Peyer's patch (tissue), 4 donors: ENCODE data around the gene KRTAP10-8. TPM values are rescaled to one million over a fixed set of nuclear protein-coding genes. Genes with fewer than 3 reads are reported as not detected.
"Not testable (repeated sequence)": the region's sequence is repeated elsewhere in the genome, so short reads cannot be mapped to it uniquely, and the experiment has no call there.

Experiments used
- DNase-seq, 3 donors: peaks; one replicate each; pipeline ENCODE4 v3.0.0-alpha.2; 2017 to 2019
- H3K27ac ChIP-seq, 4 donors: fragments of 200-600 bp; sonication (generic); one replicate each; pipeline ENCODE4 v1.5.1; 2016 to 2019
- H3K27me3 ChIP-seq, 2 donors: fragments of 200-600 bp; sonication (generic); one replicate each; pipeline ENCODE4 v1.5.1; 2019
- H3K36me3 ChIP-seq, 3 donors: fragments of 200-600 bp; sonication (generic); one replicate each; pipeline ENCODE4 v1.5.1; 2016 to 2019
- H3K4me1 ChIP-seq, 4 donors: fragments of 200-600 bp; sonication (generic); one replicate each; pipeline ENCODE4 v1.5.1; 2016 to 2019
- H3K4me3 ChIP-seq, 4 donors: fragments of 200-600 bp; sonication (generic); 1 replicate in 3 of 4; 2 replicates in 1 of 4; pipeline ENCODE4 v1.5.1; 2016 to 2019; ENCODE audit warnings: mild to moderate bottlenecking in 1 of 4
- H3K9me3 ChIP-seq, 4 donors: fragments of 200-600 bp; sonication (generic); one replicate each; pipeline ENCODE4 v1.5.1; 2016 to 2019; ENCODE audit warnings: mild to moderate bottlenecking in 1 of 4
- POLR2A ChIP-seq, 2 donors: fragments of 450-650 bp; IDR thresholded peaks; one replicate each; pipeline ENCODE4 v1.5.1; 2017; ENCODE audit warnings: antibody characterized with exemption in 2 of 2, mild to moderate bottlenecking in 2 of 2, moderate library complexity in 2 of 2
- total RNA-seq, 4 donors: library from RNA; depleted of rRNA; stranded (reverse); fragments of >200 nt; gene quantifications; one replicate each; pipeline ENCODE4 v1.1.0, GENCODE V29; 2016
- TF ChIP-seq, protein P1 (sequence below), 6 experiments: fragments of 450-650 bp in 4 of 6; fragments of 200-600 bp in 2 of 6; sonication (generic) in 1 of 6; IDR thresholded peaks; one replicate each; pipeline ENCODE4 v1.5.1; 2017 to 2019; ENCODE audit warnings: antibody characterized with exemption in 6 of 6, mild to moderate bottlenecking in 3 of 6, moderate library complexity in 1 of 6

KRTAP10-8 gene
- total RNA-seq, 4 donors from 2014 or later, result not detected

DNA sequence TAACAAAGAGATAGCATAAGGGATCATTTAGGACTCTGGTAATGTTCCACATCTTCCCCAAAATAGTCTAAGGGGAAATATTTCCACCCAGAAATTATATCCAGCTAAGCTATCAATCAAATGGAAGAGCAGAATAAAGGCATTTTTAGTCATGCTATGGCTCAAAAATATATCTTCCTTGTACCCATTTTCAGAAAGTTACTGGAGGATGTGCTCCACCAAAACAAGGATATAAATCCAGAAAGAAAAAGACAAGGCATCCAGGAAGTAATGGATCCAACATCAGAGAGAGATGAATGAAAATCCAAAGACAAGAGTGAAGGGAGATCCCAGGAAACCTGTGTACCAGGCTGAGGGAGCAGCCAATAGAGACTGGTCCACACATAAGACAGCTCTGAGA, 2.7 kb upstream of the KRTAP10-8 start:
- Histone ChIP-seq H3K4me1 (no peaks in the 10 kb centered on the region), H3K9me3 (peaks cover 0 to 16% (median 0%) of the 10 kb centered on the region in 4 donors), H3K27me3 (no peaks in the 10 kb centered on the region), H3K36me3 (no peaks in the 10 kb centered on the region), H3K4me3 (no peak overlapping the region), H3K27ac (no peak overlapping the region)
- no peak for DNase-seq
- TF ChIP-seq POLR2A (IDR thresholded peaks at IDR 0.05), result no peak
- TF ChIP-seq, protein P1, sequence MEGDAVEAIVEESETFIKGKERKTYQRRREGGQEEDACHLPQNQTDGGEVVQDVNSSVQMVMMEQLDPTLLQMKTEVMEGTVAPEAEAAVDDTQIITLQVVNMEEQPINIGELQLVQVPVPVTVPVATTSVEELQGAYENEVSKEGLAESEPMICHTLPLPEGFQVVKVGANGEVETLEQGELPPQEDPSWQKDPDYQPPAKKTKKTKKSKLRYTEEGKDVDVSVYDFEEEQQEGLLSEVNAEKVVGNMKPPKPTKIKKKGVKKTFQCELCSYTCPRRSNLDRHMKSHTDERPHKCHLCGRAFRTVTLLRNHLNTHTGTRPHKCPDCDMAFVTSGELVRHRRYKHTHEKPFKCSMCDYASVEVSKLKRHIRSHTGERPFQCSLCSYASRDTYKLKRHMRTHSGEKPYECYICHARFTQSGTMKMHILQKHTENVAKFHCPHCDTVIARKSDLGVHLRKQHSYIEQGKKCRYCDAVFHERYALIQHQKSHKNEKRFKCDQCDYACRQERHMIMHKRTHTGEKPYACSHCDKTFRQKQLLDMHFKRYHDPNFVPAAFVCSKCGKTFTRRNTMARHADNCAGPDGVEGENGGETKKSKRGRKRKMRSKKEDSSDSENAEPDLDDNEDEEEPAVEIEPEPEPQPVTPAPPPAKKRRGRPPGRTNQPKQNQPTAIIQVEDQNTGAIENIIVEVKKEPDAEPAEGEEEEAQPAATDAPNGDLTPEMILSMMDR (IDR thresholded peaks at IDR 0.05), result no peak

DNA sequence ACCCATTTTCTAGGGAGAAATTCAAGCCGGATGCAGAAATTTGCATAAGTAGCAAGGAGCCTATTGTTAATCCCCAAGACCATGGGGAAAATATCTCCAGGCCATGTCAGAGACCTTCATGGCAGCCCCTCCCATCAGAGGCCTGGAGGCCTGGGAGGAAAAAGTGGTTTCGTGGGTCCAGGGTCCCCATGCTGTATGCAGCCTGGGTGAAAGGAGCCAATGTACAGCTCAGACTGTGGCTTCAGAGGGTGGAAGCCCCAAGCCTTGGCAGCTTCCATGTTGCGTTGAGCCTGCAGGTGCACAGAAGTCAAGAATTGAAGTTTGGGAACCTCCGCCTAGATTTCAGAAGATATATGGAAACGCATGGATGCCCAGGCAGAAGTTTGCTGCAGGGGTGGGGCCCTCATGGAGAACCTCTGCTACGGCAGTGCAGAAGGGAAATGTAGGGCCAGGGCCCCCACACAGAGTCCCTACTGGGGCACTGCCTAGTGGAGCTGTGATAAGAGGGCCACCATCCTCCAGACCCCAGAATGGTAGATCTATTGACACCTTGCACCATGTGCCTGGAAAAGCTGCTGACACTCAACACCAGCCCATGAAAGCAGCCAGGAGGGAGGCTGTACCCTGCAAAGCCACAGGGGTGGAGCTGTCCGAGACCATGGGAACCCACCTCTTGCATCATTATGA, 1.6 kb upstream of the KRTAP10-8 start:
- not testable (repeated sequence) for DNase-seq, H3K27ac ChIP-seq, H3K4me1 ChIP-seq, H3K4me3 ChIP-seq, H3K36me3 ChIP-seq, H3K27me3 ChIP-seq
- H3K9me3 ChIP-seq, result peaks cover 0 to 16% (median 0%) of the 10 kb centered on the region in 4 donors

DNA sequence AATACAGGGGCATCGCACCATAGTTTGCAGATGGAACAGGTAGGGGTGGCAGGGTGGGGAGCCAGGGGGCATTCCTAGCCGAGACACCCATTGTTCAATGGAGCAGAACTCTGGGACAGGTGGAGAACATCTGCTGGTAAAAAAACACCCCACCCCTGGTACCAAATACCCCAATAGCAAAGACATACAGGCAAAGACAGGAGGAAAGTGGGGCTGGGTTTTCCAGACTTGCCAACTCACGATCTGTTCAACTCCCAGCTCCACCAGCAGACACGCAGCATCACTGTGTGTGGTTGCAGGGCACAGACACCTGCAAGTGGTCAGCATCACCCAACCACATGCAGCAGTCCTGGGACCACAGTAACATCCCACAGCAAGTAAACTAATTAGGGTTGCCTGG, 328 bp upstream of the KRTAP10-8 start:
- TF ChIP-seq POLR2A (IDR thresholded peaks at IDR 0.05), result no peak
- TF ChIP-seq, protein P1 (IDR thresholded peaks at IDR 0.05), result no peak
- Histone ChIP-seq H3K27ac (no peak overlapping the region), H3K4me1 (no peaks in the 10 kb centered on the region), H3K4me3 (no peak overlapping the region), H3K36me3 (no peaks in the 10 kb centered on the region), H3K27me3 (no peaks in the 10 kb centered on the region), H3K9me3 (peaks cover 0 to 16% (median 0%) of the 10 kb centered on the region in 4 donors)
- DNase-seq, result no peak

DNA sequence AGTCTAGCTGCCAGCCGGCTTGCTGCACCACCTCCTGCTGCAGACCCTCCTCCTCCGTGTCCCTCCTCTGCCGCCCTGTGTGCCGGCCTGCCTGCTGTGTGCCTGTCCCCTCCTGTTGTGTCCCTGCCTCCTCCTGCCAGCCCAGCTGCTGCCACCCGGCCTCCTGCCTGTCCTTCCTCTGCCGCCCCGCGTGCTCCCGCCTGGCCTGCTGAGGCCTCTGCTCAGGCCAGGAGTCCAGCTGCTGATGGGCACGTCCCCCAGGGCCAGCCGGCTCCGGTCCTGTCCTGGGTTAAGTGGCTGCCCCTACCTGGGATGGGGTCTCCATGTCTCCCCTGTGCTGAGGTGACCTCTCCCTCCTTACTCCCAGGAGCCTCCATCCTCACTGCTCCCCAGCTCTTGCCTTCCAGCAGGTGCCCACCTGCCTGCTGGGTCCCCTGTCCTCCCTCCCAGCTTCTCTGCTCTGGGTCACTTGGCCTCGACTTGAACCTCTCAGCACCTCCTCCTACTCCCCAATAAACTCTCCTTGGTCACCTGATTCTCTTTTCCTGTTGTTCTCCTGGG, 870 bp downstream of the KRTAP10-8 start:
- DNase-seq, result no peak
- Histone ChIP-seq H3K27me3 (no peaks in the 10 kb centered on the region), H3K9me3 (peaks cover 0 to 16% (median 0%) of the 10 kb centered on the region in 4 donors), H3K27ac (no peak overlapping the region), H3K4me3 (no peak overlapping the region), H3K4me1 (no peaks in the 10 kb centered on the region), H3K36me3 (no peaks in the 10 kb centered on the region)
- TF ChIP-seq, protein P1 (IDR thresholded peaks at IDR 0.05), result no peak
- TF ChIP-seq POLR2A (IDR thresholded peaks at IDR 0.05), result no peak

DNA sequence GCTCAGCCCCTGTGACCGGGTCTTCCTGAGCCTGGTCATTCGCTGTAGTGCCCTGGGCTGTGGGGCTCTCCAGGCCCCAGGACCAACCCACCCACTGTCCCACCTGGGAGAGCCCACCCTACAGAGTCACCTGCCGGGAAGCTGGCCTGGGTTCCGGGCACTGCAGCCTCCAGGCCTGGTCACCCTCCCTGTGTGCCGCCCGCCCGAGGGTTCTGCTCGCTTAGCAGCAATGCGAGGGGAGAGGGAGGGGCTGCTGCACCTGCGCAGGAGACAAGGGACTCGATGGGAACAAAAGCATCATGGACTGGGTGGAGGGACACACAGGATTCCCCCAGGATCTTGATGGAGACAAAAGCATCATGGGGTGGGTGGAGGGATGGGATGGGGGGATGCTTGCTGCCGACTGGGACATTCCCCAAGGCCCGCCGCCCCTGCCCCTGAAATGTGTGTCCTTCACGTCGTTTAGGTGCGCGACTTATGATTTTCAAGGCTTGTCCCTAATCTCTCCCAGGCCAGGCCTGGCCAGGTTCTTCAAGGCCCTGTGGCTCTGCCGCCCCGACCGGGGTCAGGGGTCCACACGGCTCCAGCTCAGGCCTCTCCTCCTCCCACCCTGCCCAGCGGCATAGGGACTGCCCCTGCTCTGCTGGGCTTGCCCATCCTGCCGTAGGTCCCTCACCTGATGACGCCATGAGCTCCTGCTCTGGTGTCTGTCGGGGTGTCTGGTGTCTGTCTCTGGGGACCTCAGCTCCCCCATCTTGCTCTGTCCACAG, 1.7 kb downstream of the KRTAP10-8 start:
- Histone ChIP-seq H3K9me3 (peaks cover 0 to 16% (median 0%) of the 10 kb centered on the region in 4 donors), H3K4me1 (no peaks in the 10 kb centered on the region), H3K27me3 (no peaks in the 10 kb centered on the region), H3K4me3 (no peak overlapping the region), H3K36me3 (no peaks in the 10 kb centered on the region), H3K27ac (no peak overlapping the region)
- peak in 1 of 3 donors; percentile 29 for DNase-seq
- TF ChIP-seq, protein P1 (IDR thresholded peaks at IDR 0.05), result no peak
- TF ChIP-seq POLR2A (IDR thresholded peaks at IDR 0.05), result no peak

DNA sequence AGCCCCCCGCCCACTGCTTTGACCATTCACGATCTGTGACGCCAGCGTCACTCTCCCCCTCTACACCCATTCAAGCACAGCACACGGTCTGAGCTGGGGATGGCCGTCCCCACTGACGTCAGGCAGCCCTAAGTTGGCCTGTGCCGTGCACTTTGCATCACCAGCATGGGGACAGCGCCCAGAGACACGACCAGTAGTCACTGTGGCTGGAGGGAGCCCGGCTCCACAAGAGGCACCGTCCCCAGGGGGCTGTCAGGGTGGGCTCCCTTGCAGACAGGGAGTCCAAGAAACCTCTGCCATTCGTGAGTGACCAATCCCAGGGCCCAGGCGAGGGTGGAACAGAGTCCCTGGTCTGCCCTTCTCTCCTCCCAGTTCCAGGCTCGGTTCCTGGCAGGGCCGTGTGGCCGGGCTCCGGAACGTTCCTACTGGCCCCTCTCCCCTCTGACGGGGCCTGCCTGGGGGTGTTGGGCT, 2.3 kb downstream of the KRTAP10-8 start:
- Histone ChIP-seq H3K27me3 (no peaks in the 10 kb centered on the region), H3K27ac (no peak overlapping the region), H3K36me3 (no peaks in the 10 kb centered on the region), H3K4me3 (no peak overlapping the region), H3K4me1 (no peaks in the 10 kb centered on the region), H3K9me3 (peaks cover 0 to 16% (median 0%) of the 10 kb centered on the region in 4 donors)
- peak in 2 of 3 donors; percentile 34 to 39 for DNase-seq
- TF ChIP-seq, protein P1 (IDR thresholded peaks at IDR 0.05), result no peak
- no peak for TF ChIP-seq POLR2A (IDR thresholded peaks at IDR 0.05)
